Immature natural killer cell (primary cell): ENCODE results near the gene GREM1. TPM values are rescaled to one million over a fixed set of nuclear protein-coding genes. Genes with fewer than 3 reads are reported as not detected.

Experiments
- DNase-seq, 3 donors: peaks; one replicate each; pipeline ENCODE4 v3.0.0; 2022; ENCODE audit warnings: mixed read lengths in 1 of 3
- H3K27ac Mint-ChIP-seq, 6 donors: one replicate each; pipeline ENCODE4 v1.8.0; 2020; ENCODE audit warnings: mixed read lengths in 6 of 6, mild to moderate bottlenecking in 5 of 6, inconsistent platforms in 4 of 6, moderate library complexity in 3 of 6
- H3K27me3 Mint-ChIP-seq, 3 donors: one replicate each; pipeline ENCODE4 v1.8.0; 2020 to 2021; ENCODE audit warnings: low read depth in 3 of 3, mild to moderate bottlenecking in 3 of 3, mixed read lengths in 3 of 3, moderate library complexity in 3 of 3, inconsistent platforms in 1 of 3
- H3K36me3 Mint-ChIP-seq, 3 donors: one replicate each; pipeline ENCODE4 v1.8.0; 2020; ENCODE audit warnings: mixed read lengths in 3 of 3, inconsistent platforms in 2 of 3, mild to moderate bottlenecking in 2 of 3
- H3K4me1 Mint-ChIP-seq, 2 donors: one replicate each; pipeline ENCODE4 v1.8.0; 2020; ENCODE audit warnings: inconsistent platforms in 2 of 2, mild to moderate bottlenecking in 2 of 2, mixed read lengths in 2 of 2, moderate library complexity in 1 of 2
- H3K4me3 Mint-ChIP-seq, 5 donors: one replicate each; pipeline ENCODE4 v1.8.0; 2020; ENCODE audit warnings: mild to moderate bottlenecking in 5 of 5, mixed read lengths in 5 of 5, inconsistent platforms in 3 of 5, moderate library complexity in 3 of 5
- H3K9me3 Mint-ChIP-seq, 6 donors: one replicate each; pipeline ENCODE4 v1.8.0; 2020; ENCODE audit warnings: mild to moderate bottlenecking in 6 of 6, mixed read lengths in 6 of 6, inconsistent platforms in 4 of 6, moderate library complexity in 3 of 6
- polyA plus RNA-seq, 3 donors: library from polyadenylated mRNA; unstranded; fragments of 300-500 nt; fragmentation: Illumina TruSeq; gene quantifications; one replicate each; pipeline ENCODE4 v1.2.3, GENCODE V29; 2021

Gene GREM1
- polyA plus RNA-seq, 3 donors from 2014 or later: not detected

GRCh38 chr15:32730677-32731654, 13.2 kb downstream of the GREM1 start:
- no peaks in the 10 kb centered on the region for H3K36me3 Mint-ChIP-seq
- DNase-seq: no peak
- H3K27ac Mint-ChIP-seq: no peak overlapping the region
- H3K4me1 Mint-ChIP-seq: no peaks in the 10 kb centered on the region
- H3K9me3 Mint-ChIP-seq: peaks cover 0 to 5% (median 0%) of the 10 kb centered on the region in 6 donors
- peaks cover 4 to 6% (median 5%) of the 10 kb centered on the region in 3 donors for H3K27me3 Mint-ChIP-seq
- H3K4me3 Mint-ChIP-seq: no peak overlapping the region

- Mint-ChIP-seq H3K4me3 (no peak overlapping the region), H3K4me1 (no peaks in the 10 kb centered on the region), H3K9me3 (peaks cover 0 to 3% (median 0%) of the 10 kb centered on the region in 6 donors), H3K36me3 (no peaks in the 10 kb centered on the region), H3K27me3 (peaks cover 6 to 16% (median 6%) of the 10 kb centered on the region in 3 donors), H3K27ac (no peak overlapping the region)
- no peak for DNase-seq
These were observed 14.9 kb downstream of the GREM1 start for GRCh38 chr15:32732574-32733157.

GRCh38 chr15:32733281-32733680, 15.5 kb downstream of the GREM1 start:
- Mint-ChIP-seq H3K27ac (no peak overlapping the region), H3K4me3 (no peak overlapping the region), H3K4me1 (no peaks in the 10 kb centered on the region), H3K36me3 (no peaks in the 10 kb centered on the region), H3K27me3 (peaks cover 6 to 16% (median 6%) of the 10 kb centered on the region in 3 donors), H3K9me3 (peaks cover 0 to 3% (median 0%) of the 10 kb centered on the region in 6 donors)
- no peak for DNase-seq

GRCh38 chr15:32735989-32736700, 18.3 kb downstream of the GREM1 start:
- H3K27me3 Mint-ChIP-seq: peaks cover 5 to 18% (median 6%) of the 10 kb centered on the region in 3 donors
- H3K4me1 Mint-ChIP-seq: no peaks in the 10 kb centered on the region
- DNase-seq: no peak
- H3K36me3 Mint-ChIP-seq: no peaks in the 10 kb centered on the region
- peaks cover 0 to 3% (median 0%) of the 10 kb centered on the region in 6 donors for H3K9me3 Mint-ChIP-seq
- no peak overlapping the region for H3K4me3 Mint-ChIP-seq
- no peak overlapping the region for H3K27ac Mint-ChIP-seq

- Mint-ChIP-seq H3K36me3 (no peaks in the 10 kb centered on the region), H3K4me1 (no peaks in the 10 kb centered on the region), H3K27ac (no peak overlapping the region), H3K4me3 (no peak overlapping the region), H3K9me3 (peaks cover 0 to 3% (median 0%) of the 10 kb centered on the region in 6 donors), H3K27me3 (peaks cover 5 to 18% (median 6%) of the 10 kb centered on the region in 3 donors)
- DNase-seq: no peak
These were observed 18.9 kb downstream of the GREM1 start for GRCh38 chr15:32736701-32737061.

- Mint-ChIP-seq H3K27me3 (peaks cover 5 to 18% (median 6%) of the 10 kb centered on the region in 3 donors), H3K4me1 (no peaks in the 10 kb centered on the region), H3K4me3 (no peak overlapping the region), H3K9me3 (peaks cover 0 to 3% (median 0%) of the 10 kb centered on the region in 6 donors), H3K36me3 (no peaks in the 10 kb centered on the region), H3K27ac (no peak overlapping the region)
- DNase-seq: no peak
These were observed 19.5 kb downstream of the GREM1 start for GRCh38 chr15:32737304-32737703.

- Mint-ChIP-seq H3K27ac (no peak overlapping the region), H3K4me1 (no peaks in the 10 kb centered on the region), H3K4me3 (no peak overlapping the region), H3K9me3 (peaks cover 0 to 3% (median 0%) of the 10 kb centered on the region in 6 donors), H3K27me3 (peaks cover 5 to 18% (median 6%) of the 10 kb centered on the region in 3 donors), H3K36me3 (no peaks in the 10 kb centered on the region)
- DNase-seq: no peak
These were observed 20.9 kb downstream of the GREM1 start for GRCh38 chr15:32738666-32739065.

GRCh38 chr15:32739522-32740063, 21.8 kb downstream of the GREM1 start:
- Mint-ChIP-seq H3K27me3 (peaks cover 5 to 14% (median 6%) of the 10 kb centered on the region in 3 donors), H3K4me3 (no peak overlapping the region), H3K27ac (no peak overlapping the region), H3K9me3 (peaks cover 0 to 3% (median 0%) of the 10 kb centered on the region in 6 donors), H3K4me1 (no peaks in the 10 kb centered on the region), H3K36me3 (no peaks in the 10 kb centered on the region)
- DNase-seq: no peak

GRCh38 chr15:32743411-32744140, 25.8 kb downstream of the GREM1 start:
- Mint-ChIP-seq H3K4me1 (no peaks in the 10 kb centered on the region), H3K27ac (no peak overlapping the region), H3K27me3 (peaks cover 2 to 5% (median 2%) of the 10 kb centered on the region in 3 donors), H3K9me3 (no peaks in the 10 kb centered on the region), H3K36me3 (no peaks in the 10 kb centered on the region), H3K4me3 (no peak overlapping the region)
- DNase-seq: no peak

GRCh38 chr15:32746116-32746857, 28.5 kb downstream of the GREM1 start:
- peaks cover 2 to 4% (median 2%) of the 10 kb centered on the region in 3 donors for H3K27me3 Mint-ChIP-seq

GRCh38 chr15:32747921-32748342, 30.1 kb downstream of the GREM1 start:
- no peak overlapping the region for H3K27ac Mint-ChIP-seq
- H3K4me3 Mint-ChIP-seq: no peak overlapping the region
- H3K36me3 Mint-ChIP-seq: no peaks in the 10 kb centered on the region
- no peaks in the 10 kb centered on the region for H3K4me1 Mint-ChIP-seq
- DNase-seq: no peak
- H3K27me3 Mint-ChIP-seq: peaks cover 0 to 8% (median 2%) of the 10 kb centered on the region in 3 donors
- no peaks in the 10 kb centered on the region for H3K9me3 Mint-ChIP-seq

More at GRCh38 chr15:32746116-32746857, 28.5 kb downstream of the GREM1 start:
- DNase-seq: no peak
- no peak overlapping the region for H3K4me3 Mint-ChIP-seq
- no peak overlapping the region for H3K27ac Mint-ChIP-seq
- H3K4me1 Mint-ChIP-seq: no peaks in the 10 kb centered on the region
- no peaks in the 10 kb centered on the region for H3K36me3 Mint-ChIP-seq
- no peaks in the 10 kb centered on the region for H3K9me3 Mint-ChIP-seq

- peaks cover 0 to 8% (median 4%) of the 10 kb centered on the region in 3 donors for H3K27me3 Mint-ChIP-seq
- H3K4me3 Mint-ChIP-seq: no peak overlapping the region
- no peak for DNase-seq
- no peaks in the 10 kb centered on the region for H3K4me1 Mint-ChIP-seq
- H3K36me3 Mint-ChIP-seq: no peaks in the 10 kb centered on the region
- H3K27ac Mint-ChIP-seq: no peak overlapping the region
- peaks cover 0 to 2% (median 0%) of the 10 kb centered on the region in 6 donors for H3K9me3 Mint-ChIP-seq
These were observed 33.2 kb downstream of the GREM1 start for GRCh38 chr15:32750979-32751378.
